SKM-1 (cell line): Measurements from ENCODE around the gene ALX4.

Experiments used
- DNase-seq: peaks from one replicate; lab custom pipeline; 2025; ENCODE audit not compliant: unreplicated experiment; lab: John Stamatoyannopoulos, UW

The ALX4 gene

DNA sequence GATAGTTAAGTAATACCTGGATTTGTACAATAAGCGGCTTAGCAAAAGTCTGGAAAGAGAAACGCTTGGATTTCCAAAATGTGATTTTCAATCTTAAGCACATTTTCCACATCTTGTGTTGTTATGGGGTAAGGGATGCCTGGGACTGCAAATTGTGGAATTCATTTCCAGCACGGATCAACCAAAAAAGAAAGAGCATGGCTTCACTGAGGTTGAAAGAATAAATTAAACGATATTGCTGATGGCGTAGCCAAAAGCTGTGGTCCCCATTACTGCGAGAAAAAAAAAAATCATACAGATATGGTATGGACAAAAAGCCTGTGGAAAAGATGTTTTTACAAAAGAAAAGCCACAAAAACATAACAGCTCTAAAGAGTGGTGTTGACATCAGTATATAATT lies 26.0 kb upstream of the ALX4 start:
- DNase-seq: no peak

DNA sequence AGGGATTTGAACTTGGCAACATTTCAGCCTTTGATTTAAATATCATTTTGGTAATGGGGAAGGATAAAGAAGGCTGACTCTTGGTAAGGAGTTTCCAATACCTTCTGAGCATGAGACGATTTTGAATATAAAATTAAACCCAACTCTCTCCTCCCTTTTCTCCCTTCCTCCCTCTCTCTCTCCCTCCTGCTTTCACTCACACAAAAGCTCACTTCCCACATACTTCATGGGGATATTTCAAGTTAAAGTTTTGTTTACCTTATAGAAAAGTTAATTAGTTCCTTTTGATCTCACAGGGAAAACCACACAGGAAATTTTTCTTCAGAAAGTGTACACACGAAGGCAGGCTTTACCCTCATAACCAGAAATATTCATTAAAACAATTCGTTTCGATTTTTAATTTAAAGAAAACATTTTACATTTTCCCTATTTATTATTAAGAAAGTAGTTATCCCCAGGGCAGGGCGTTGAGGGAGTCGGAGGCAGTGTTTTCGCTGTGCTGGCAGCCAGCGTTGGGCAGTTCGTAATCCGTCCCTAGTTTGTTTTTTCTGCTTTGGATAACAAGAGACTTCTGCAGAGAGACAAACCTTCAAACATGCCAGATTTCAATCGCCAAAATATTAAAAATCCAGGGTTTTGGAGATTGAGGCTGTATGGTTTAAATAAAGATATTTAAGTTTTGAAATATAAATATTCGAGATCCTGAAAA lies 25.3 kb upstream of the ALX4 start:
- no peak for DNase-seq

DNA sequence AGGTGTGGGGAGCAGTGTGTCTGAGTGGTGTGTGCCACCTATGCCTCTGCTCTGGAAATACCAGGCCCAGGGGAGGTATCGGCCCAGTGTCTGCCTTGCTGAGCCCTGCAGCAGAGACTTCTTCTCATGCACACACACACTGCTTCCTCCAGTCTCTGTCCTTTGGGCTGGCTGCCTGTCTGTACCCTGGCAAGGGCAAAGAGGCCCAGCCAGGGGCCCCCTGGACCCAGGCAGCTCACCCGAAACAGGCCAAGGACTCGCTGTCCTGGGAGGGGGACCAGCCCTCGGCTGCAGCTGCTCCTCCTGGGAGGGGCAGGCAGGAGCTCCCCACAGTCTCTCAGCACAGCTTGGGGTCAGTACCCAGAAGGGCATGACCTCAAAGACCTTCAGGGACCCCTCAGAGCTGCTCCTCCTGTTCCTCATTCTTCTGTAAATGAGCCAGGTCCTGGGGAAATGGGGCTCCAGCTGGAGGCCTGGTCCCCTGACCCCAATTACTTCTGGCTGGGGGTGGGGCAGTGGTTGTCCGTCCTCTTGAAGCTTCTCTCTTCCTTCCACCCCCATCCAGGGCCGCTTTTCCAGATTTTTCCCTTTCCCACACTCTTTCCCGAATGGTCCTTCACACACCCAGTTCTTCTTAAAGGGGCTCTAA lies 24.5 kb upstream of the ALX4 start:
- DNase-seq: no peak

DNA sequence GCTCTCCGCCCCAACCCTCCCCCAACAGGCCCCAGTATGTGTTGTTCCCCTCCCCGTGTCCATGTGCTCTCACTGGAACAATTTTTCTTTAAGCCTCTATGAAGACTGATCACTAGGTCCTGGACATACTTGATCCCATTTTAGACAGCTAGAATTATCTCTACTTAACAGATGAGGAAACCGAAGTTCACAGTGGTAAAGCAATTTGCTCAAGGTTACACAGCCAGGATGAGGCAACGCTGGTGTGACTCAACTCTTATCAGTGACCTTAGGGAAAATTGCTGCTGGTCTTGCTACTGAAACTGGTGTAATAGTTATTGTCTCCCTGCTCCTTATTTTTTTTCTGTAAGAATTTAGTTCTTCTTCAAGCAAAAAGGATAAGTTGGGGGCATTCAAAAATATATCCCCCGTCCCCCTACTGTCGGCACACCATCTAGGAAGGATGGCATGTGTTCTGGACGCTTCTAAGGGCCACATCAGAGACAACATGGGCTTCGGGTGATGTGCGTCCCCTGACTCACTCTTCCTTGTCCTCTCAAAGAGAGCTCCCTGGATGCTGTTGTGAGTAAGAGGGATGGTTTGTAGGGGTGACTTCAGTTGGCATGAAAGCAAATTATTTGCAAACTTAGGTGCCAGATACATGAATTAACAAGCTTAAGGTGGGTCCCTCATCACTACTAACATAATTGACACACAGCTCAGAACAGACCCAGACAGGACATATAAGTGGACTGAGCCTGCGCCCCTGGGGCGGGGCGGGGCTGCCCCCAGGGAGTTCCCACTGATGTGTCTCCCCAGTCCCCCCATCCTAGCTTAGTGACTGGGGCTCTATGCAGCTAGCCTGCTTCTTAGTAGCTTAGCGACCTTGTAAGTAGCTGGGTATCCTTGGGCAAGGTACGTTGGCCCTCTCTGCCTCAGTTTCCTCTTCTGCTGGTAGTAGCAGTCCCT lies 23.6 kb upstream of the ALX4 start:
- peak; percentile 62 for DNase-seq

DNA sequence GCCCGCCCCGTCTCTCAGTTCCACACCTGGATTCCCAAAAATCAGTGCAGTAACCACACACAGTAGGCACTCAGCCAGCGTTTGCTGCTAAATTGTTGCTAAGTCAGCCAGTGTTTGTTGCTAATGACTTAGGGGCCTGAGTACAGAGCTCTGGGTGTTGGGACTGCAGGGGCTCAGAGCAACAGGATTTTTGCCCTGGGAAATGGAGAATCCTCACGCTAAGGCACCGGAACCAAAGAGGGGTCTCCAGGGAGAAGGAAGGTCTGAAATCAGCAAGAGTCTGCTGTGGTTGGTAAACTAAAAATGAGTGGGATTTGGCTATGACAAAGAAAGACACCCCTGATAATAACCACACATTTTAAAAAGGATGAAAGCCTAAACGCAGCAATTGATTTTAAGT lies 22.7 kb upstream of the ALX4 start:
- no peak for DNase-seq

DNA sequence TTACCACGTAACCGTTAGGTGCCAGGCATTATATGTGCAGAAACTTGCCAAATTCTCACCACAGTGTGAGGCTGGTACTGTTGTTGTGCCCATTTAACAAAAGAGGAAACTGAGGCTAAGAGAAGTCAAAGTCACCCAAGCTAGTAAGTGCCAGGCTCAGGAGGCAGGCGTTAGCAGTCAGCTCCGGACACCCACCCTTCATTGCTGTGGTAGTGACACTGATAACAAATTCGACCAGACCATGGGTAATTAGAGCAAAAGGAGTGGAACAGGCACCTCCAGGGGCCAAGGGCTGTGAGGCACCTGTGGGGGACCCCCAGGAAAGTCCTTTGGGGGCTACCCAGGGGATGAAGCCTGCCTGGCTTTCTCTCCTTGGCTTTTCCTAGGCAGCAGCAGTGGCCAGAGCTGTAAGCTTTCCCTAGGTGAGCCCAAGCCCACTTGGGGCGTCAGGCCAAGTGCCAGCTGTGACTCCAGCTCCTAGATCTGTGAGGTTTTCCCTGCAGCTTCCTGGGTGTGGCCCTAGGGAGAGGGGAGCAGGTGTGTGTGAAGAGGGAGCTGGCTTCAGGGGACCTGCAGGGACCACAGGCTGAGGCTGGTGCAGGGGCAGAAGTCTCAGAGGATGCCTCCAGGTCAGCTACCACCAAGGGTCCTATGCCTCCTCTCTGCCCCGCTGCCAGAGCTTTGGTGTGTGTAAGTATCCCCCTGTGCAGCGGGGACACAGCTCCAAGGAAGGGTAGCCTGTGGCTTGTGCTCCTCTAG lies 19.7 kb upstream of the ALX4 start:
- no peak for DNase-seq

DNA sequence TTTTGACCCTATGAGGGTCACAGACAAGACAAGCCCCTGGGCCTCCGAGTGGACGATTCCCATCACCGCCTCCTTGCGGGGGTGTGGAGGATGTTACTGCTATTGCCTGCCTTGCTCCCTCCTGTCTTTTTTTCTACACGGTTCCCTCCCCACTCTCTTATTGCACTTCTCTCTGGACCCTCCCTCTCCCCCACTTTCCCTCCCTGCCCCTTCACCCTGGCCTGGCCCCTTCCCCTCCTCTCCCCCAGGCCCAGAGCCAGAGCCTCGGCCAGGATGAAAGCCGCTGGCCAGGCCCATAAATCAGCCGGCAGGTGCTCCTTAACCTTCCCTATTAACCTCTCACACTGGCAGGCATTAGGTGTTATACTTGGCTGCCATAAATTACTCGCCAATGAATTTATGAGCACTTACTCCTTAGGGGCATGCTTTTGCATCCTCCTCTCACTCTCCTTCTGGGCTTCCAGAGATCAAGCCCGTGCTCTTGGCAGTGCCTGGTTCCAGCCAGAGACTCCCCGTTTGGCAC lies 18.3 kb upstream of the ALX4 start:
- no peak for DNase-seq

DNA sequence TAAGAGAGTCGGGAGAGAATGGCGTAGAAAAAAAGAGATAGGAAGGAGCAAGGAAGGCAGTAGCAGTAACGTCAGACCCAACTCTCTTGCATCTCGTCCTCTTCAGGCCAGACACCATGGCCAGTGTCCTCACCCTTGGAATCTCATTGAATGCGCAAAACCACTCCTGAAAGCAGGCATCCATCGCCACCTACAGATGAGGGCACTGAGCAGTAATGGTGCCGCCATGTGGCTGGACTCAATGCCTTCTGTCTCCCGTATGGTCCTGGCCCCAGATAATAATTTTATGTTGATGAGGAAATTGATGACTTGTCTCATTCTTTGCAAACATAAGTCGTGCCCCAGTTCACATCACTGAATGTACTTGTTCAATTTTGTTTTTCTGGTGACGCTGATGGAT lies 17.8 kb upstream of the ALX4 start:
- DNase-seq: no peak

DNA sequence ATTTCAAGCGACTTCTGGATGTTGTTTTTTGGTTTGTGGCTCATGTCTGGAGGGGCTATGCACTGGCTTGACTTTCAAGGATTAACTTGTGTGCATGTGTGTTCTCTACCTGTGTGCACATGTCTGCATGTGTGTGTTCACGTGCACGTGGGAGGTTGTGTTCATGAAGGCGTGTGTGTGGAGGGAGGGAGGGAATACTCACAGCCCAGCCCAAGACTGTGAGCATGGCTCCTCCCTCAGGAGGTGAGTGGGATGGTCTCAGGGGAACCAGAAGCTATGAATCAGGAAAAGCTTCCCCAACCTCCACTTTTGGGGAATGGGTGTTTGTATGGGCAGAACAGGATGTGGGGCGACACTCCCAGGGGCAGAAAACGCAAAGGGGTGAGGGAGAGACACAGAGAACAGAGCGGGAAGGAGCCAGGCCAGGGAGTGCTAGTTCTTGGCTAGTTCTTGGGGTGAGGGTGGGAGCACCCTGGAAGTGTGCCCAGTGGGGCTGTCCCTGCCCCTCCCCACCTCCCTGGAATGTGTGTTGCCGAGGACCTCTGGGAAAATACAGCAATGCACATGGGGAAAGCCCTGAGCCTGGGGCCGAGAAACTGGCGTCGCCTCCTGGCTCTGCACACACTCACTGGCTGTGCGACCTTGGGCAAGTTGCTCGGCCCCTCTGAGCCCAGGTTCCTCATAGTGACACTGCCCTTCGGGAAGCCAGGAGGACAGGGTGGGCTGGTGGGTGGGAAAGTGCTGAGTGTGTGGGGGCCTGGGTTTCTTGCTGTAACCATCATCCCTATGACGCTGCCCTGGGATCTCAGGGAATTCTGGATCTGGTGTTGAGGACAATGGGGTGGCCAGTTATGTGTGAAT lies 16.9 kb upstream of the ALX4 start:
- no peak for DNase-seq

DNA sequence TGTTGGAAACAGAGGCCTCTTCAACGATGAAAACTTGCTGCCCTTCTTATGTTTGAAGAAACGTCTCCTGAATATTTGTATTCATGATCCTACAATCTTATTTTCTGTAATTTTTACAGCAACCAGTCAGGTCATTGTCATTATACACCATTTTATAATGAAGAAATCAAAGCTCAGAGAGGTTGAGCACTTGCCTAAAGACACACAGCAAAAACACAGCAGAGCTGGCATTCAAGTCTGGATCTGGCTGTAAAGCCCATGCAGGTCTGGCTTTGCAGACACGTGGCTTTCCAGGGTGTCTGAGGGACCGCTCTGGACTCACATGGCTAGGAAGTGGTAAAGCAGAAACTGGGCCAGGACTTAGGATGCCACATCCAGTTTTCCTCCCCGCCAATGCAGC lies 15.8 kb upstream of the ALX4 start:
- DNase-seq: no peak

DNA sequence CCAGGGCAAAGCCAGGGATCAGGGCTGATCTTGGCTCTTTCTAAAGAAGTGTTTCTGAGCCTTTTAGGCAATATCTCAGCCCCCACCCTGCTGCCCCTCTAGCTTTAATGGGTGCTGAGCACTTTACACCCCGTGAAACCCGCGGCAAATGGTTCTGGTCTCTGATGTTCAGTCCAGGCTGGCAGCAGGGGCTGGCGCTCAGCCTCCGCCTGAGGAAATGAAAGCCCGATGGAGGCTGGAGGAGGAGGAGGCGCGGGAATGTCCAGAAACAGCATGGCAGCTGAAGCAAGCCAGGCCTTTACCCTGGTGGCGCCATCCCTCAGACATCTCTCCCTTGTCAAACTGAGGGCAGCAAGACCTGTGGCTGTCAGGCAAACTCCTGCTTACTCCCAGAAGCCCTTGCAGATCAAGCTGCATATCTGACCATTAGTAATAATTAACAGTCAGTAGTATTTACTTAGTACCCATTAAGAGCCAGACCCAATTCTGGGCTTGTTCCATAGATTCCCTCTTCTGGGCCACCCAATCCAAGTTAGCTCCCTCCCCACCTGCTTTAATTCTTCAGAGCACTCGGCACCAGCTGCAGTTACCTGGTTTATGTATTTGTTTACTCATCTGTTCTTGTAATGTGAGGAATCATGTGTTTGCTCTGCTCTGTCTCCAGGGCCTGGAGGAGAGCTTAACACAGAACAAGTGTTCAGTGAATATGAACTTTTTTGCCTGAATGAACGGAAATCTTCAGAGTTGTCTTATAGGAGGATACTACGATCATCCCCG lies 15.0 kb upstream of the ALX4 start:
- DNase-seq: no peak

DNA sequence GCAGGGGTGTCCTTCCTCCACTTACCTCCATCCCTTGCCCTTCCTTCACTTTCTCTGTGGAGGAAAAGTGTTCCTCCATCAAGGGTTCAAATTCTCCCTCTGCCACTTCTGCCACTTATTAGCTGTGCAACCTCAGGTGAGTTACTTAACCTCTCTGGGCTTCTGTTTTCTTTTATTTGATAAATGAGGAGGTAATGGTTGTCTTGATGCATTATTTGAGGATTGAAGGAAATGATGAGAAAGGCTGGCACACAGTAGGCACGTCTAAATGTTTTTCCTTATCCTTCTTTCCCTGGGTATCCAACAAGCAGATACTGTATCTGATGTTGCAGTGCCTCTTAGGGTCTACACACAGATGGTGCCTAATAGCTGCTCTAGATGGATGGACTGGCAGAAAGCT lies 14.3 kb upstream of the ALX4 start:
- no peak for DNase-seq

DNA sequence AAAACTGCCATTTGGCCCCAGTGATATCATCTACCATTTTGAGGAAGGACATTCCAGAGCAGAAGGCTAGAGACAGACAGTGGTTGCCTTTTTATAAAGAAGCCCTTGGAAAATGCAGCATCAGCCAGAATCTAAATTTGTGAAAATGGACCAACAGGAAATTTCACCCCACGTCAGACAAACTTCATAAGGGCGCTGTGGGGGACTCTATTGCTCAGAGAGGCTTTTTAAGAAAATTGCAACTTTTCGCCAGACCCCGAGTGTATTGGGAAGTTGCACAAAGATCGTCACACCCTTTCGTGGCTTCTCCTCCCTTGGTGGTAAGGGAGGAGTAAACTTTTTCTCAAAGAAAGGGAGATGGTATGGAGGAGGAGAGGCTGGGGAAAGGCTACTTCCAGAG lies 12.3 kb upstream of the ALX4 start:
- no peak for DNase-seq

DNA sequence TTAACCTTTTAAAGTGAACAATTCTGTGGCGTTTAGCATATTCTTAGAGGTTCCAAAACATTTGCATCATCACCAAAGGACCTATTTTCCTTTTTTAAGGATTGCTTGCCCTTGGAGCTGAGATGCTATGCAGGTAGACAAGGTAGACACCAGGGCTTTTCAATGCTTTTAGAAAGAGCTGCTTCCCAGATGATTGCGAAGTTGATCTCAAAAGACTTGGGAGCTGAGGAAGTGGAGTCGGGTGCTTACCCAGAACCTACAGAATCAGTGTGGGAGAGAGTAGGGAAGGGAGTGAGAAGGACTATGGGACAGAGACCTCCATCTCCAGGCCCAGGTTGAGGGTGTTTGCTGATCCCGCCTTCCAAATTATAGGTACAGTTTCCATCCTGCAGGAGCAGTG lies 11.1 kb upstream of the ALX4 start:
- no peak for DNase-seq

DNA sequence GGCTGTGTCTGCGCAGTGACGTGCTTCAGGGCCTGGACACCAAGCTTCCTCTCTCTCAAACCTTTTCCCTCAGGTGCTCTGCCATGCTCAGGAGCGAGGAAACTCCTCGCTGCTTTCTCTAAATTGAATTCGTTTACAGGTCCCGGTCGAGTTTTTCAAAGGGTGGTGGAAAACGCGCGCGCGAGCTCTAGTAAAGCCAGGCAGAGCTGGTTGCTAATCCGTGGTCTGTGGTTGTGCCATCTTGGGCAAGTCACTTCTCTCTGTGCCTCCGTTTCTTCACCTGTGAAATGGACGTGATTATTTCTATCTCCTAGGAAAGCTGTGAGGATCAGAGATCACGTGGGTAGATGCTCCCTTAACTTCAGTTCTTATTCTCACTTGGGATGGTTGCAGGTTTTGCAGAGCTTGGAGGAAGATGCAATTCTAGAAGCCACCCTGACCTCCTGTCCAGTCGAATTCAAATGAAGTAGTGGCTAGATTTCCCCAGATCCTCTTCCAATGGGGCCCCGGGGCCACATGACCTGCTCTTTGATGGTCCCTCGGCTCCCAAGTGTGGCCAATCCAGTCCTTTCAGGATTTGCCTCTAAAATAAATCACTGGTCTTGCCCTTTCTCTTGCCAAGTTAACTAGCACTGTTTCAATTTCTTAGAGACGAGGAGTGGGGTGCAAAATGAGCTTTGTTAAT lies 10.5 kb upstream of the ALX4 start:
- DNase-seq: no peak

DNA sequence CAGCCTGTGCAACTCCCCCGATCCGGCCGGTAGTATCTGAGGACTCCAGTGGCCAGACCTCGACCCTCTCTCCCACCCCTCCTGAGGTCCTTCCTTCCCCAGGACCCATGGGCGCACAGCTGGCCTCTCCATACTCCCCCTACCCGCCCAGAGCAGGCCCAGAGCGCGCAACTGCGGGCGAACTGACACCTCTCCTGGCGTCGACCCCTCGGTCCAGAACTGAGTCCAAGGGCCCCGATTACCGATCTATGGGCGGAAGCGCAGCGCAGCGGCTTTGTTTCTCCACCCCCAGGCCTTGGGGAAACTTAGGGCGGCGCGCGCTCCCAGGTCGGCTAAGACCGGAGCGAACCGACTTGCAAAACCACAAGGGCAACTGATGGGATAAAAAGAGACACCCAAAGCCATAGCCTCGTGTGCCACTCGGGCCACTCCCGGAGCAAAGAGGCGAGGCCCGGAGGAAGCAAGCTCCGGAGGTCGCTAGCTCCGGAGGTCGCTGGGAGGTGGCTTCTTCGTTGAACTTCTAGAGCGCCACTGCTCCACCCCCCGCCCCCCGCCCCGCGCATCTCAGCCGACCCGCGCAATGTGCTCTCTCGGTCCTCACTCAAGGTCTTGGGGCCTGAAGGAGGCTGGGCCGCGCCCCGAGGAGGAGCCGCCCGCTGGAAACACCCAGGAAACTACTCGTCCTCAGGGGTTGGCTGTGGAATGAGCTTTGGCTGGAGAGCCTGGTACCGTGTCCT lies 9.8 kb upstream of the ALX4 start:
- no peak for DNase-seq

DNA sequence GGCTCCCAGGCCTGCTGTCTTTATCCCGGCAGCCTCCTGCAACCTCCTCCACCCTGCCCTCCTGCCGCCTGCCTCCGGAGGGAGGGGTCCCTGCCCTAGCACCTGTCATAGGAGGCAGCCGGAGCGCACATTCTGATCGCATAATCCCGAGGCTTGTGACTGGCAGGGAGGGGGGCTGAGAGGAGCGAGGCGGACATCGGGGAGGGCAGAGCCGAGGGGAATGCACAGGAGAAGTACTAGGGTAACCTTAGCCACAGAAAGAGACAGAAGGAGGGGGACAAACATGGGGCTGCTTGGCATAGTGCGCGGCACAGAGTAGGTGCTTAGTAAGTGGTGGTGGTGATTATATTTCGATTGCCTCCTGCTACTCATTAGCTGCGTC lies 9.2 kb upstream of the ALX4 start:
- no peak for DNase-seq

DNA sequence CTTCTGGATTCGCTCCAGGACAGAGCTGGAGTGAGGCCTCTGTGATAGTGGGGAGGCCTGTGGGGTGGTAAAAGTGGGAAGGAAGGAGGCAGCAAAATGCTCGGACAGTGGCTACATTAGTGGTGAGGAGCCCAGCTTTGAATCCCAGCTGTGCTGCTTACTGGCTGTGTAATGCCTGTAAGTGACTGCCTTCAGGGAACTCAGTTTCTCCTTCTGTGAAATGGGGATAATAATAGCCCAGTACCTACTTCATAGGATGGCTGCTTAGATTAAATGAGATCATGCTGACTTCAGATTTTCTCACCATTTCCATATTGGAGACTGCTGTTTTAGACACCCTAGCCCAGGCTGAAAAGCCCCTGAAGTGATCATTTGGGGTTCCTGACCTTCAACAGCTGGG lies 8.4 kb upstream of the ALX4 start:
- no peak for DNase-seq
